Posterior cingulate gyrus (tissue), 11 donors: ENCODE data around the gene VCAN.

Source experiments
- DNase-seq, 10 donors: peaks; one replicate each; pipeline versions ENCODE4 v3.0.0 to v3.0.0-alpha.2; 2020 to 2021; ENCODE audit warnings: mixed read lengths in 3 of 10
- intact Hi-C: fragments of 100-400 bp; cut with DNase I; formaldehyde crosslinking; loops from one replicate; pipeline ENCODE4 v1.15.1; 2023

VCAN gene

DNA sequence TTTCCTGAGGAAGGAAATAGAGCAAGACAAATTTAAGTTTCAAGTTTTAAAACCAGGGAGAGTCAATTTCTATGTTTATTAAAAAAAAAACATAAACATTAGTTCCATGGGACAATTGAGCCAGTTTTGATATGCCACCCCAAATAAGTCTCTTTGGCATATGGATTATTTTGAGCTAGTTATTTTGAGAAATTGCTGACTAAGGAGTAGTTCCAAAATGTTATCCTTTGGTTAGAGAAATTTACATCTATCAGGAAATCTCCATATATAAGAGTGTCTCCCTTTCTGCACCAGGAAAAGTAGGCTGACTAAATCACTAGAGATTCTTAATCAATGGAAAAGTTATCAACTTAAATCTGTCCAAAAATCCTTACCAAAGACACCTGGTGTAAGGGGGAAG, 143.3 kb downstream of the VCAN start:
- intact Hi-C loops, result no loop called here
- no peak for DNase-seq

DNA sequence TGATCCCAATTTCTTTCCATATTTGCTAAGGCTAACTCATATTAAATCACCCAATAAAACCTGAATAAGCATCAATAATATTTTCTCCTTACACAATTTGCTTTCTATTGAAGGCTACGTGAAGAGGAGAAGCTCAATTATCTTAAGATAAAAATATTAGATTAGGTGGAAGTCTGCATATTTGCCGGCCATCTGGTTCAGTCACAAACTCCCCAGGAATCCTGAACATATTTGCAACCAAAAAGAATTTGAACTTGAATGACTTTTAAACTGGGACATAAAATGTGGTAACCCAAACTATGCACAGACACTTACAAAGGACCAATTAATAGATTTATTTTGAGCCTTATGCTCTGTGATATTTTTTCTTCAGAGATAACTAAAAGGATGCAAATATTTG, 156.8 kb downstream of the VCAN start:
- intact Hi-C loops, result no loop called here
- no peak for DNase-seq
